GM10266 (cell line): ENCODE measurements around the gene RPS6KC1.

Source experiments
- DNase-seq: peaks from one replicate; pipeline ENCODE4 v3.0.0; 2012; ENCODE audit errors: extremely low spot score
- CTCF ChIP-seq: IDR thresholded peaks from 2 replicates; pipeline ENCODE4 v1.5.1; 2012; ENCODE audit warnings: mild to moderate bottlenecking, low read depth; ENCODE audit not compliant: control insufficient read depth, insufficient read depth; ENCODE audit errors: missing control alignments

Gene RPS6KC1

GRCh38 chr1:213075725-213076124 is 24.7 kb downstream of the RPS6KC1 start:
- TF ChIP-seq CTCF, result no peak
- peak; percentile 20 for DNase-seq

- DNase-seq, result no peak
- no peak for TF ChIP-seq CTCF
Measured at GRCh38 chr1:213082420-213083111, 31.5 kb downstream of the RPS6KC1 start.

GRCh38 chr1:213083112-213083445 is 32.0 kb downstream of the RPS6KC1 start:
- DNase-seq, result no peak
- TF ChIP-seq CTCF, result no peak

GRCh38 chr1:213087911-213088310 is 36.9 kb downstream of the RPS6KC1 start:
- no peak for DNase-seq
- no peak for TF ChIP-seq CTCF

GRCh38 chr1:213089924-213090677 is 39.1 kb downstream of the RPS6KC1 start:
- DNase-seq, result no peak
- no peak for TF ChIP-seq CTCF

- no peak for DNase-seq
- TF ChIP-seq CTCF, result no peak
Measured at GRCh38 chr1:213094446-213094845, 43.4 kb downstream of the RPS6KC1 start.

- no peak for TF ChIP-seq CTCF
Measured at GRCh38 chr1:213095467-213095866, 44.4 kb downstream of the RPS6KC1 start.

More at GRCh38 chr1:213095467-213095866, 44.4 kb downstream of the RPS6KC1 start:
- DNase-seq, result no peak
